SK-N-SH treated with all-trans-retinoic acid at 6 μM for 48 hours (cell line): ENCODE results near the gene PLD5.

Source experiments
- ATAC-seq: fragments of 200-7000 bp; cut with Tn5 transposase; 3 replicates; pipeline ENCODE4 v1.9.1; 2020; ENCODE audit warnings: mild to moderate bottlenecking, moderate library complexity
- BACH2 ChIP-seq: fragments of 250-450 bp; sonication (Bioruptor Pico); IDR thresholded peaks from 2 replicates; pipeline ENCODE4 v1.9.0; 2021; ENCODE audit warnings: mild to moderate bottlenecking, borderline replicate concordance
- CREB5 ChIP-seq: fragments of 250-450 bp; sonication (Bioruptor Pico); IDR thresholded peaks from 2 replicates; pipeline ENCODE4 v1.5.1; 2020; ENCODE audit warnings: low read depth, mild to moderate bottlenecking, moderate library complexity
- CSDC2 ChIP-seq: fragments of 250-450 bp; sonication (Bioruptor Pico); IDR thresholded peaks from 2 replicates; pipeline ENCODE4 v1.5.0; 2020; ENCODE audit warnings: mild to moderate bottlenecking, moderate library complexity
- ESRRG ChIP-seq: fragments of 250-450 bp; sonication (Bioruptor Pico); IDR thresholded peaks from 2 replicates; pipeline ENCODE4 v1.6.1; 2021; ENCODE audit warnings: mild to moderate bottlenecking
- GLIS3 ChIP-seq: fragments of 250-450 bp; sonication (Bioruptor Pico); IDR thresholded peaks from 2 replicates; pipeline ENCODE4 v1.5.0; 2020; ENCODE audit warnings: mild to moderate bottlenecking, moderate library complexity
- ISL1 ChIP-seq: fragments of 250-450 bp; sonication (Bioruptor Pico); IDR thresholded peaks from 2 replicates; pipeline ENCODE4 v2.1.2; 2022; ENCODE audit warnings: mild to moderate bottlenecking, moderate library complexity
- OSR1 ChIP-seq: fragments of 250-450 bp; sonication (Bioruptor Pico); IDR thresholded peaks from 2 replicates; pipeline ENCODE4 v1.8.0; 2022; ENCODE audit warnings: moderate library complexity, mild to moderate bottlenecking, inconsistent platforms
- PPARA ChIP-seq: fragments of 250-450 bp; sonication (Bioruptor Pico); IDR thresholded peaks from 2 replicates; pipeline ENCODE4 v1.5.0; 2020; ENCODE audit warnings: mild to moderate bottlenecking, borderline replicate concordance
- RARB ChIP-seq: fragments of 250-450 bp; sonication (Bioruptor Pico); IDR thresholded peaks from 2 replicates; pipeline ENCODE4 v1.8.0; 2021; ENCODE audit warnings: mild to moderate bottlenecking, moderate library complexity
- SNAI2 ChIP-seq: fragments of 250-450 bp; sonication (Bioruptor Pico); IDR thresholded peaks from 2 replicates; pipeline ENCODE4 v1.5.0; 2020; ENCODE audit warnings: mild to moderate bottlenecking, moderate library complexity
- TCF4 ChIP-seq: fragments of 250-450 bp; sonication (Bioruptor Pico); IDR thresholded peaks from 2 replicates; pipeline ENCODE4 v1.8.0; 2021; ENCODE audit warnings: mild to moderate bottlenecking, moderate library complexity, borderline replicate concordance
- TOX ChIP-seq: fragments of 250-450 bp; sonication (Bioruptor Pico); IDR thresholded peaks from 2 replicates; pipeline ENCODE4 v1.8.0; 2021; ENCODE audit warnings: mild to moderate bottlenecking, moderate library complexity, borderline replicate concordance
- ZC3H10 ChIP-seq: fragments of 250-450 bp; sonication (Bioruptor Pico); IDR thresholded peaks from 2 replicates; pipeline ENCODE4 v1.5.1; 2021; ENCODE audit warnings: mild to moderate bottlenecking, moderate library complexity
- ZFP3 ChIP-seq: fragments of 250-450 bp; sonication (Bioruptor Pico); IDR thresholded peaks from 2 replicates; pipeline ENCODE4 v1.5.0; 2020; ENCODE audit warnings: mild to moderate bottlenecking, moderate library complexity
- ZFP30 ChIP-seq: fragments of 450-650 bp; formaldehyde crosslinking; IDR thresholded peaks from 2 replicates; pipeline ENCODE4 v1.5.0; 2022; ENCODE audit warnings: mild to moderate bottlenecking, moderate library complexity
- ZNF565 ChIP-seq: fragments of 450-650 bp; formaldehyde crosslinking; conservative IDR thresholded peaks from 2 replicates; pipeline ENCODE4 v1.5.0; 2020; ENCODE audit warnings: low read depth, mild to moderate bottlenecking, moderate library complexity
- ZNF70 ChIP-seq: fragments of 450-650 bp; formaldehyde crosslinking; IDR thresholded peaks from 2 replicates; pipeline ENCODE4 v1.5.0; 2020; ENCODE audit warnings: mild to moderate bottlenecking, moderate library complexity
- ZNF8 ChIP-seq: fragments of 450-650 bp; formaldehyde crosslinking; IDR thresholded peaks from 2 replicates; pipeline ENCODE4 v1.5.0; 2020; ENCODE audit warnings: mild to moderate bottlenecking, moderate library complexity
- TF ChIP-seq, protein P1 (sequence below): fragments of 250-450 bp; sonication (Bioruptor Pico); IDR thresholded peaks from 2 replicates; pipeline ENCODE4 v1.8.0; 2020; ENCODE audit warnings: mild to moderate bottlenecking, moderate library complexity, borderline replicate concordance
- TF ChIP-seq, protein P2 (sequence below): fragments of 250-450 bp; sonication (Bioruptor Pico); IDR thresholded peaks from 2 replicates; pipeline ENCODE4 v1.5.1; 2021; ENCODE audit warnings: mild to moderate bottlenecking, moderate library complexity
- TF ChIP-seq, protein P3 (sequence below): fragments of 250-450 bp; sonication (Bioruptor Pico); IDR thresholded peaks from 2 replicates; pipeline ENCODE4 v1.5.0; 2020; ENCODE audit warnings: mild to moderate bottlenecking, moderate library complexity

The PLD5 gene

GRCh38 chr1:242432491-242433095, 91.9 kb downstream of the PLD5 start:
- TF ChIP-seq TCF4 (CRISPR knock-in tag) (no peak), ZFP3 (CRISPR knock-in tag) (no peak), PPARA (no peak), BACH2 (CRISPR knock-in tag) (no peak), SNAI2 (CRISPR knock-in tag) (no peak), OSR1 (CRISPR knock-in tag) (no peak), ZC3H10 (CRISPR knock-in tag) (no peak), CREB5 (CRISPR knock-in tag) (no peak), GLIS3 (CRISPR knock-in tag) (no peak)
- TF ChIP-seq, protein P1, sequence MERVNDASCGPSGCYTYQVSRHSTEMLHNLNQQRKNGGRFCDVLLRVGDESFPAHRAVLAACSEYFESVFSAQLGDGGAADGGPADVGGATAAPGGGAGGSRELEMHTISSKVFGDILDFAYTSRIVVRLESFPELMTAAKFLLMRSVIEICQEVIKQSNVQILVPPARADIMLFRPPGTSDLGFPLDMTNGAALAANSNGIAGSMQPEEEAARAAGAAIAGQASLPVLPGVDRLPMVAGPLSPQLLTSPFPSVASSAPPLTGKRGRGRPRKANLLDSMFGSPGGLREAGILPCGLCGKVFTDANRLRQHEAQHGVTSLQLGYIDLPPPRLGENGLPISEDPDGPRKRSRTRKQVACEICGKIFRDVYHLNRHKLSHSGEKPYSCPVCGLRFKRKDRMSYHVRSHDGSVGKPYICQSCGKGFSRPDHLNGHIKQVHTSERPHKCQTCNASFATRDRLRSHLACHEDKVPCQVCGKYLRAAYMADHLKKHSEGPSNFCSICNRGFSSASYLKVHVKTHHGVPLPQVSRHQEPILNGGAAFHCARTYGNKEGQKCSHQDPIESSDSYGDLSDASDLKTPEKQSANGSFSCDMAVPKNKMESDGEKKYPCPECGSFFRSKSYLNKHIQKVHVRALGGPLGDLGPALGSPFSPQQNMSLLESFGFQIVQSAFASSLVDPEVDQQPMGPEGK (CRISPR knock-in tag), result no peak
- TF ChIP-seq, protein P2, sequence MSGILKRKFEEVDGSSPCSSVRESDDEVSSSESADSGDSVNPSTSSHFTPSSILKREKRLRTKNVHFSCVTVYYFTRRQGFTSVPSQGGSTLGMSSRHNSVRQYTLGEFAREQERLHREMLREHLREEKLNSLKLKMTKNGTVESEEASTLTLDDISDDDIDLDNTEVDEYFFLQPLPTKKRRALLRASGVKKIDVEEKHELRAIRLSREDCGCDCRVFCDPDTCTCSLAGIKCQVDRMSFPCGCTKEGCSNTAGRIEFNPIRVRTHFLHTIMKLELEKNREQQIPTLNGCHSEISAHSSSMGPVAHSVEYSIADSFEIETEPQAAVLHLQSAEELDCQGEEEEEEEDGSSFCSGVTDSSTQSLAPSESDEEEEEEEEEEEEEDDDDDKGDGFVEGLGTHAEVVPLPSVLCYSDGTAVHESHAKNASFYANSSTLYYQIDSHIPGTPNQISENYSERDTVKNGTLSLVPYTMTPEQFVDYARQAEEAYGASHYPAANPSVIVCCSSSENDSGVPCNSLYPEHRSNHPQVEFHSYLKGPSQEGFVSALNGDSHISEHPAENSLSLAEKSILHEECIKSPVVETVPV (CRISPR knock-in tag), result no peak
- TF ChIP-seq, protein P3, sequence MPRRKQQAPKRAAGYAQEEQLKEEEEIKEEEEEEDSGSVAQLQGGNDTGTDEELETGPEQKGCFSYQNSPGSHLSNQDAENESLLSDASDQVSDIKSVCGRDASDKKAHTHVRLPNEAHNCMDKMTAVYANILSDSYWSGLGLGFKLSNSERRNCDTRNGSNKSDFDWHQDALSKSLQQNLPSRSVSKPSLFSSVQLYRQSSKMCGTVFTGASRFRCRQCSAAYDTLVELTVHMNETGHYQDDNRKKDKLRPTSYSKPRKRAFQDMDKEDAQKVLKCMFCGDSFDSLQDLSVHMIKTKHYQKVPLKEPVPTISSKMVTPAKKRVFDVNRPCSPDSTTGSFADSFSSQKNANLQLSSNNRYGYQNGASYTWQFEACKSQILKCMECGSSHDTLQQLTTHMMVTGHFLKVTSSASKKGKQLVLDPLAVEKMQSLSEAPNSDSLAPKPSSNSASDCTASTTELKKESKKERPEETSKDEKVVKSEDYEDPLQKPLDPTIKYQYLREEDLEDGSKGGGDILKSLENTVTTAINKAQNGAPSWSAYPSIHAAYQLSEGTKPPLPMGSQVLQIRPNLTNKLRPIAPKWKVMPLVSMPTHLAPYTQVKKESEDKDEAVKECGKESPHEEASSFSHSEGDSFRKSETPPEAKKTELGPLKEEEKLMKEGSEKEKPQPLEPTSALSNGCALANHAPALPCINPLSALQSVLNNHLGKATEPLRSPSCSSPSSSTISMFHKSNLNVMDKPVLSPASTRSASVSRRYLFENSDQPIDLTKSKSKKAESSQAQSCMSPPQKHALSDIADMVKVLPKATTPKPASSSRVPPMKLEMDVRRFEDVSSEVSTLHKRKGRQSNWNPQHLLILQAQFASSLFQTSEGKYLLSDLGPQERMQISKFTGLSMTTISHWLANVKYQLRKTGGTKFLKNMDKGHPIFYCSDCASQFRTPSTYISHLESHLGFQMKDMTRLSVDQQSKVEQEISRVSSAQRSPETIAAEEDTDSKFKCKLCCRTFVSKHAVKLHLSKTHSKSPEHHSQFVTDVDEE (CRISPR knock-in tag), result no peak
- no peak for ATAC-seq

GRCh38 chr1:242431786-242432185, 92.7 kb downstream of the PLD5 start:
- TF ChIP-seq GLIS3 (CRISPR knock-in tag) (no peak), SNAI2 (CRISPR knock-in tag) (no peak), CSDC2 (CRISPR knock-in tag) (no peak), ZC3H10 (CRISPR knock-in tag) (no peak), ISL1 (CRISPR knock-in tag) (no peak), ZNF565 (no peak), ZFP30 (CRISPR knock-in tag) (no peak), CREB5 (CRISPR knock-in tag) (no peak), RARB (CRISPR knock-in tag) (no peak), PPARA (no peak), ZNF8 (CRISPR knock-in tag) (no peak), ESRRG (CRISPR knock-in tag) (no peak), ZFP3 (CRISPR knock-in tag) (no peak), BACH2 (CRISPR knock-in tag) (no peak), ZNF70 (CRISPR knock-in tag) (no peak), TOX (CRISPR knock-in tag) (no peak)
- TF ChIP-seq, protein P3 (CRISPR knock-in tag), result no peak
- TF ChIP-seq, protein P1 (CRISPR knock-in tag), result no peak
- no peak for ATAC-seq
